DOHH2 (cell line): ENCODE measurements around the gene WNT7A.

Source experiments
- H3F3A ChIP-seq: fragments of 200-600 bp; sonication (generic), shearing (Covaris generic); 2 replicates; pipeline ENCODE4 v1.6.0; 2016; ENCODE audit warnings: antibody characterized with exemption, mild to moderate bottlenecking; ENCODE audit not compliant: control insufficient read depth, insufficient read depth
- H3K27ac ChIP-seq: fragments of 200-600 bp; sonication (generic); 2 replicates; pipeline ENCODE4 v1.5.1; 2014; ENCODE audit warnings: low read depth, mild to moderate bottlenecking, low read length, moderate library complexity
- H3K27me3 ChIP-seq: fragments of 200-600 bp; sonication (generic); 2 replicates; pipeline ENCODE4 v1.6.1; 2014; ENCODE audit warnings: mild to moderate bottlenecking, low read length, mixed read lengths; ENCODE audit not compliant: control insufficient read depth
- H3K36me3 ChIP-seq: fragments of 200-600 bp; sonication (generic); 2 replicates; pipeline ENCODE4 v1.6.1; 2014; ENCODE audit warnings: mild to moderate bottlenecking, low read length, moderate library complexity, mixed read lengths; ENCODE audit not compliant: control insufficient read depth
- H3K4me1 ChIP-seq: fragments of 200-600 bp; sonication (generic); 2 replicates; pipeline ENCODE4 v1.6.1; 2014; ENCODE audit warnings: mild to moderate bottlenecking, low read length, mixed read lengths; ENCODE audit not compliant: control insufficient read depth
- H3K4me2 ChIP-seq: fragments of 200-600 bp; sonication (generic); 2 replicates; pipeline ENCODE4 v1.6.0; 2014; ENCODE audit warnings: mild to moderate bottlenecking, low read length, moderate library complexity
- H3K4me3 ChIP-seq: fragments of 200-600 bp; sonication (generic); 2 replicates; pipeline ENCODE4 v1.5.1; 2014; ENCODE audit warnings: mild to moderate bottlenecking, low read length, mixed read lengths
- H3K79me2 ChIP-seq: fragments of 200-600 bp; sonication (generic); 2 replicates; pipeline ENCODE4 v1.6.1; 2014; ENCODE audit warnings: mild to moderate bottlenecking, low read length, mixed read lengths; ENCODE audit not compliant: control insufficient read depth
- H3K9me2 ChIP-seq: fragments of 200-600 bp; sonication (generic); replicated peaks from 2 replicates; pipeline ENCODE4 v1.6.1; 2014; ENCODE audit warnings: mild to moderate bottlenecking, low read length, mixed read lengths; ENCODE audit not compliant: control insufficient read depth
- H3K9me3 ChIP-seq: fragments of 200-600 bp; sonication (generic); 2 replicates; pipeline ENCODE4 v1.6.1; 2014; ENCODE audit warnings: antibody characterized with exemption, low read length, mixed read lengths; ENCODE audit not compliant: control insufficient read depth, insufficient read depth
- H4K20me1 ChIP-seq: fragments of 200-600 bp; sonication (generic); 2 replicates; pipeline ENCODE4 v1.6.0; 2014; ENCODE audit warnings: low read depth, mild to moderate bottlenecking, antibody characterized with exemption, low read length, moderate library complexity; ENCODE audit not compliant: control insufficient read depth, insufficient read depth
- EZH2phosphoT487 ChIP-seq: fragments of 200-600 bp; sonication (generic); IDR thresholded peaks from 2 replicates; pipeline ENCODE4 v1.6.1; 2017; ENCODE audit warnings: borderline replicate concordance, mild to moderate bottlenecking, antibody characterized with exemption, low read length, moderate library complexity, mixed read lengths
- TF ChIP-seq, protein P1 (sequence below): fragments of 200-600 bp; sonication (generic); IDR thresholded peaks from one replicate; pipeline ENCODE4 v1.5.1; 2014; ENCODE audit warnings: antibody characterized with exemption, mild to moderate bottlenecking, low read depth, low read length; ENCODE audit not compliant: poor library complexity, severe bottlenecking

WNT7A gene

DNA sequence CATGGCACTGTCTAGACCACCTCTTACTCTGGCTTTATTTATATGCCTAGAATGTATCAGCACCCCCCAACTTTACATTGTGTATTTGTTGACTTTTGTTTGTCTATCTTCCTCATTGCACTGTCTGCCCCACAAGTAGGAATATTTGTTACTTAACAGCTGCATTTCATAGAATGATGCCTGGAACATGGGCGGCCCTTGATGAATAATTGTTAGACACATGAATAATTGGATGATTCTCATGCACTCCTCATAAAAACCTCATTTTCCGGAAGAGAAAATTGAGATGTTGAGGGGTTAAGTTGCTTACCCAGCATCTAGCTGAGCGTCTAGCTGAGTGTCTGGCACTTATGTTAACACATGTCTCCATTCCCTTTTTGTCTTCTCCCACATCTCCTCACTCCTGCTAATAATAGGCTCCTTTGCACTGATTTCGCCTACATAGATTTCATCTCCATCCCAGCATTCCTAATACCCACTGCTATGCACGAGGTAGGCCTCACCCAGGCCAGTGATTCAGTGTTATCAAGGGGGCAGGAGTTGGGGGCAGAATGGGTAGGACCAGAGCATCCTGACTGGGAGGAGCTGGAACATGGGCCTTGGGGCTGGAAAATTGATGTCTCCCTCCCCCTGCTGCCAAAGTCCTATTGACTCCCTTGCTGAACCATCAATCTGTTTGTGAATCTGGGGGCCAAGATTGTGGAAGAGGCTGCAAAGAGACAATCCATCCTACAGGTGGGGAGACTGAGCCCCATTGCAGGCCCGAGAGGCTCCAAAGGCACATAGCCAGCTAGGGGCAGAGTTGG is 7.8 kb upstream of the WNT7A start:
- Histone ChIP-seq H3K4me2 (no peak overlapping the region), H3K79me2 (no peaks in the 10 kb centered on the region), H3K36me3 (no peaks in the 10 kb centered on the region), H4K20me1 (peaks cover 5% of the 10 kb centered on the region; the same call in 1 of the 2 replicates), H3K4me3 (no peak overlapping the region), H3K9me2 (no peaks in the 10 kb centered on the region), H3K27ac (no peak overlapping the region), H3K4me1 (no peaks in the 10 kb centered on the region), H3K27me3 (0 out of 2 replicates have a peak, but pooled peaks cover 6% of the 10 kb centered on the region), H3F3A (no peaks in the 10 kb centered on the region), H3K9me3 (no peaks in the 10 kb centered on the region)
- TF ChIP-seq, protein P1, sequence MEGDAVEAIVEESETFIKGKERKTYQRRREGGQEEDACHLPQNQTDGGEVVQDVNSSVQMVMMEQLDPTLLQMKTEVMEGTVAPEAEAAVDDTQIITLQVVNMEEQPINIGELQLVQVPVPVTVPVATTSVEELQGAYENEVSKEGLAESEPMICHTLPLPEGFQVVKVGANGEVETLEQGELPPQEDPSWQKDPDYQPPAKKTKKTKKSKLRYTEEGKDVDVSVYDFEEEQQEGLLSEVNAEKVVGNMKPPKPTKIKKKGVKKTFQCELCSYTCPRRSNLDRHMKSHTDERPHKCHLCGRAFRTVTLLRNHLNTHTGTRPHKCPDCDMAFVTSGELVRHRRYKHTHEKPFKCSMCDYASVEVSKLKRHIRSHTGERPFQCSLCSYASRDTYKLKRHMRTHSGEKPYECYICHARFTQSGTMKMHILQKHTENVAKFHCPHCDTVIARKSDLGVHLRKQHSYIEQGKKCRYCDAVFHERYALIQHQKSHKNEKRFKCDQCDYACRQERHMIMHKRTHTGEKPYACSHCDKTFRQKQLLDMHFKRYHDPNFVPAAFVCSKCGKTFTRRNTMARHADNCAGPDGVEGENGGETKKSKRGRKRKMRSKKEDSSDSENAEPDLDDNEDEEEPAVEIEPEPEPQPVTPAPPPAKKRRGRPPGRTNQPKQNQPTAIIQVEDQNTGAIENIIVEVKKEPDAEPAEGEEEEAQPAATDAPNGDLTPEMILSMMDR, result no peak
- no peak for TF ChIP-seq EZH2phosphoT487

- Histone ChIP-seq H3K9me2 (no peaks in the 10 kb centered on the region), H3K36me3 (no peaks in the 10 kb centered on the region), H3K4me3 (no peak overlapping the region), H3K27ac (no peak overlapping the region), H4K20me1 (peaks cover 5% of the 10 kb centered on the region; the same call in 1 of the 2 replicates), H3K27me3 (0 out of 2 replicates have a peak, but pooled peaks cover 6% of the 10 kb centered on the region), H3K9me3 (no peaks in the 10 kb centered on the region), H3F3A (no peaks in the 10 kb centered on the region), H3K4me2 (no peak overlapping the region), H3K4me1 (no peaks in the 10 kb centered on the region), H3K79me2 (no peaks in the 10 kb centered on the region)
- no peak for TF ChIP-seq EZH2phosphoT487
- TF ChIP-seq, protein P1, result no peak
Measured at GRCh38 chr3:13886593-13887129, 6.8 kb upstream of the WNT7A start.

GRCh38 chr3:13885704-13886010 is 5.8 kb upstream of the WNT7A start:
- Histone ChIP-seq H3K27me3 (0 out of 2 replicates have a peak, but pooled peaks cover 6% of the 10 kb centered on the region), H4K20me1 (peaks cover 5% of the 10 kb centered on the region; the same call in 1 of the 2 replicates), H3K9me3 (no peaks in the 10 kb centered on the region), H3K9me2 (no peaks in the 10 kb centered on the region), H3K4me1 (no peaks in the 10 kb centered on the region), H3K27ac (no peak overlapping the region), H3K79me2 (no peaks in the 10 kb centered on the region), H3K4me2 (no peak overlapping the region), H3K36me3 (no peaks in the 10 kb centered on the region), H3F3A (no peaks in the 10 kb centered on the region), H3K4me3 (no peak overlapping the region)
- no peak for TF ChIP-seq EZH2phosphoT487
- TF ChIP-seq, protein P1, result no peak
